ENCODE results near the gene LRRC4. TPM values are rescaled to one million over a fixed set of nuclear protein-coding genes. Genes with fewer than 3 reads are reported as not detected.
A peak's percentile ranks its signal among the peaks of the same experiment; 100 is the strongest.

The LRRC4 gene
- total and polyA plus RNA-seq, 7 donors, result 0.60 to 1.8 (median 1.4) TPM

- no peaks in the 10 kb centered on the region for H3K36me3 ChIP-seq
- peak overlapping the region; percentile 35 to 62 (median 54) for H3K4me3 ChIP-seq
- intact Hi-C loops (cut with DNase I), result loop anchor here (5.0 to 10.0 kb wide), 3 partner anchors 75 to 447 kb away; partner anchors contain the start of genes ARF5 and GCC1
- no peaks in the 10 kb centered on the region for H3K9me3 ChIP-seq
- no peaks in the 10 kb centered on the region for H3K27me3 ChIP-seq
- TF ChIP-seq POLR2AphosphoS5 (IDR thresholded peaks at IDR 0.05) (peak in 2 of 4 donors; percentile 52 to 59), POLR2A (IDR thresholded peaks at IDR 0.05) (no peak), CTCF (IDR thresholded peaks at IDR 0.05) (peak in 1 of 4 experiments; percentile 25)
- peaks cover 3 to 29% (median 17%) of the 10 kb centered on the region in 4 donors for H3K4me1 ChIP-seq
- peak overlapping the region in 2 of 4 donors; percentile 57 to 62 for H3K27ac ChIP-seq
- peak; percentile 73 for DNase-seq
- 1 to 2% methylated on average over 87 of the region's 87 CpGs for WGBS, 2 donors
Observed at GRCh38 chr7:128031901-128032604, 816 bp upstream of the LRRC4 start.

GRCh38 chr7:128030263-128030653 is 979 bp downstream of the LRRC4 start:
- Histone ChIP-seq H3K9me3 (no peaks in the 10 kb centered on the region), H3K4me1 (peaks cover 3 to 29% (median 17%) of the 10 kb centered on the region in 4 donors), H3K36me3 (no peaks in the 10 kb centered on the region), H3K4me3 (peak overlapping the region in 1 of 4 donors; percentile 62), H3K27me3 (no peaks in the 10 kb centered on the region), H3K27ac (no peak overlapping the region)
- intact Hi-C loops (cut with DNase I), result loop anchor here (5.0 to 10.0 kb wide), 3 partner anchors 73 to 445 kb away; partner anchors contain the start of genes ARF5 and GCC1
- no peak for DNase-seq
- no peak for TF ChIP-seq CTCF (IDR thresholded peaks at IDR 0.05)
- no peak for TF ChIP-seq EP300 (IDR thresholded peaks at IDR 0.05)
- TF ChIP-seq POLR2A (IDR thresholded peaks at IDR 0.05), result no peak
- no peak for TF ChIP-seq POLR2AphosphoS5 (IDR thresholded peaks at IDR 0.05)
- WGBS, 2 donors, result 93 to 97% methylated on average over 21 of the region's 21 CpGs

- no peaks in the 10 kb centered on the region for H3K27me3 ChIP-seq
- DNase-seq, result no peak
- 97 to 98% methylated on average over 17 of the region's 17 CpGs for WGBS, 2 donors
- H3K4me1 ChIP-seq, result peaks cover 3 to 29% (median 17%) of the 10 kb centered on the region in 4 donors
- intact Hi-C loops (cut with DNase I), result no loop called here
- no peaks in the 10 kb centered on the region for H3K36me3 ChIP-seq
- H3K27ac ChIP-seq, result no peak overlapping the region
- no peak for TF ChIP-seq POLR2AphosphoS5 (IDR thresholded peaks at IDR 0.05)
- H3K9me3 ChIP-seq, result no peaks in the 10 kb centered on the region
- no peak overlapping the region for H3K4me3 ChIP-seq
Observed at GRCh38 chr7:128029405-128029995, 1.7 kb downstream of the LRRC4 start.

- 23 to 68% methylated on average over 4 of the region's 4 CpGs for WGBS, 2 donors
- Histone ChIP-seq H3K27ac (no peak overlapping the region), H3K9me3 (no peaks in the 10 kb centered on the region), H3K4me1 (peaks cover 1 to 22% (median 12%) of the 10 kb centered on the region in 4 donors), H3K36me3 (no peaks in the 10 kb centered on the region), H3K4me3 (no peak overlapping the region), H3K27me3 (no peaks in the 10 kb centered on the region)
- intact Hi-C loops (cut with DNase I), result no loop called here
- TF ChIP-seq POLR2A (IDR thresholded peaks at IDR 0.05), result no peak
- no peak for TF ChIP-seq CTCF (IDR thresholded peaks at IDR 0.05)
- TF ChIP-seq EP300 (IDR thresholded peaks at IDR 0.05), result no peak
- TF ChIP-seq POLR2AphosphoS5 (IDR thresholded peaks at IDR 0.05), result no peak
- DNase-seq, result no peak
Observed at GRCh38 chr7:128027485-128027980, 3.7 kb downstream of the LRRC4 start.

- peaks cover 0 to 14% (median 9%) of the 10 kb centered on the region in 4 donors for H3K4me1 ChIP-seq
- no peaks in the 10 kb centered on the region for H3K27me3 ChIP-seq
- intact Hi-C loops (cut with DNase I), result no loop called here
- H3K27ac ChIP-seq, result no peak overlapping the region
- H3K36me3 ChIP-seq, result no peaks in the 10 kb centered on the region
- WGBS, 2 donors, result 48 to 78% methylated on average over 2 of the region's 2 CpGs
- DNase-seq, result no peak
- no peaks in the 10 kb centered on the region for H3K9me3 ChIP-seq
- no peak overlapping the region for H3K4me3 ChIP-seq
- TF ChIP-seq POLR2A (IDR thresholded peaks at IDR 0.05) (no peak), CTCF (IDR thresholded peaks at IDR 0.05) (no peak), POLR2AphosphoS5 (IDR thresholded peaks at IDR 0.05) (no peak), EP300 (IDR thresholded peaks at IDR 0.05) (no peak)
Observed at GRCh38 chr7:128026551-128026950, 4.7 kb downstream of the LRRC4 start.

All from sigmoid colon (tissue), 7 donors.